ENCODE measurements around the gene GRB10. TPM values are rescaled to one million over a fixed set of nuclear protein-coding genes. Genes with fewer than 3 reads are reported as not detected.

Gene GRB10
- total RNA-seq, 1 donor from 2014 or later, result 25.4 TPM

- intact Hi-C loops (cut with micrococcal nuclease), result no loop called here
- DNase-seq (no peak), ATAC-seq (peak; percentile 3)
Observed at GRCh38 chr7:50665403-50666123, 117.1 kb downstream of the GRB10 start.

GRCh38 chr7:50664937-50665336, 117.8 kb downstream of the GRB10 start:
- DNase-seq (no peak), ATAC-seq (no peak)
- intact Hi-C loops (cut with micrococcal nuclease), result no loop called here

GRCh38 chr7:50664461-50664922, 118.2 kb downstream of the GRB10 start:
- DNase-seq (no peak), ATAC-seq (no peak)
- intact Hi-C loops (cut with micrococcal nuclease), result no loop called here

- no peak for ATAC-seq
- no peak for DNase-seq
- intact Hi-C loops (cut with micrococcal nuclease), result no loop called here
Observed at GRCh38 chr7:50663396-50664102, 119.1 kb downstream of the GRB10 start.

- intact Hi-C loops (cut with micrococcal nuclease), result no loop called here
- no peak for ATAC-seq
- DNase-seq, result no peak
Observed at GRCh38 chr7:50662996-50663395, 119.7 kb downstream of the GRB10 start.

GRCh38 chr7:50662041-50662694, 120.5 kb downstream of the GRB10 start:
- ATAC-seq, result peak; percentile 6
- intact Hi-C loops (cut with micrococcal nuclease), result no loop called here
- no peak for DNase-seq

- ATAC-seq (no peak), DNase-seq (no peak)
- intact Hi-C loops (cut with micrococcal nuclease), result no loop called here
Observed at GRCh38 chr7:50661345-50662040, 121.2 kb downstream of the GRB10 start.

GRCh38 chr7:50660830-50661175, 121.9 kb downstream of the GRB10 start:
- DNase-seq (no peak), ATAC-seq (no peak)
- intact Hi-C loops (cut with micrococcal nuclease), result no loop called here

GRCh38 chr7:50660040-50660829, 122.5 kb downstream of the GRB10 start:
- DNase-seq, result peak; percentile 49
- intact Hi-C loops (cut with micrococcal nuclease), result no loop called here
- no peak for ATAC-seq

- intact Hi-C loops (cut with micrococcal nuclease), result no loop called here
Observed at GRCh38 chr7:50659329-50659965, 123.2 kb downstream of the GRB10 start.

GRCh38 chr7:50658696-50659095, 124.0 kb downstream of the GRB10 start:
- ATAC-seq (no peak), DNase-seq (no peak)
- intact Hi-C loops (cut with micrococcal nuclease), result no loop called here

More at GRCh38 chr7:50659329-50659965, 123.2 kb downstream of the GRB10 start:
- no peak for DNase-seq
- no peak for ATAC-seq

GRCh38 chr7:50657912-50658311, 124.8 kb downstream of the GRB10 start:
- DNase-seq (no peak), ATAC-seq (no peak)
- intact Hi-C loops (cut with micrococcal nuclease), result no loop called here

GRCh38 chr7:50657341-50657873, 125.3 kb downstream of the GRB10 start:
- ATAC-seq, result peak; percentile 70
- intact Hi-C loops (cut with micrococcal nuclease), result no loop called here
- DNase-seq, result peak; percentile 70

- ATAC-seq, result peak; percentile 6
- DNase-seq, result no peak
- intact Hi-C loops (cut with micrococcal nuclease), result no loop called here
Observed at GRCh38 chr7:50656141-50656895, 126.4 kb downstream of the GRB10 start.

GRCh38 chr7:50655490-50655889, 127.2 kb downstream of the GRB10 start:
- DNase-seq (no peak), ATAC-seq (no peak)

GRCh38 chr7:50655020-50655419, 127.7 kb downstream of the GRB10 start:
- no peak for DNase-seq
- intact Hi-C loops (cut with micrococcal nuclease), result no loop called here
- no peak for ATAC-seq

More at GRCh38 chr7:50655490-50655889, 127.2 kb downstream of the GRB10 start:
- intact Hi-C loops (cut with micrococcal nuclease), result no loop called here

GRCh38 chr7:50653981-50654425, 128.7 kb downstream of the GRB10 start:
- DNase-seq (peak; percentile 76), ATAC-seq (peak; percentile 78)
- intact Hi-C loops (cut with micrococcal nuclease), result no loop called here

Data from left ventricle myocardium superior (tissue), 1 donor.